Stimulated activated CD8-positive, alpha-beta memory T cell treated with anti-CD3 and anti-CD28 coated beads, Interleukin-4, amount 100 ng/mL, for 24 hours (primary cell): ENCODE measurements around the gene UPK3A.
"Not testable (repeated sequence)": the region's sequence is repeated elsewhere in the genome, so short reads cannot be mapped to it uniquely, and the experiment has no call there.

Source experiments
- DNase-seq: peaks from one replicate; pipeline ENCODE4 v3.0.0-alpha.2; 2020; ENCODE audit warnings: low read depth

Gene UPK3A

DNA sequence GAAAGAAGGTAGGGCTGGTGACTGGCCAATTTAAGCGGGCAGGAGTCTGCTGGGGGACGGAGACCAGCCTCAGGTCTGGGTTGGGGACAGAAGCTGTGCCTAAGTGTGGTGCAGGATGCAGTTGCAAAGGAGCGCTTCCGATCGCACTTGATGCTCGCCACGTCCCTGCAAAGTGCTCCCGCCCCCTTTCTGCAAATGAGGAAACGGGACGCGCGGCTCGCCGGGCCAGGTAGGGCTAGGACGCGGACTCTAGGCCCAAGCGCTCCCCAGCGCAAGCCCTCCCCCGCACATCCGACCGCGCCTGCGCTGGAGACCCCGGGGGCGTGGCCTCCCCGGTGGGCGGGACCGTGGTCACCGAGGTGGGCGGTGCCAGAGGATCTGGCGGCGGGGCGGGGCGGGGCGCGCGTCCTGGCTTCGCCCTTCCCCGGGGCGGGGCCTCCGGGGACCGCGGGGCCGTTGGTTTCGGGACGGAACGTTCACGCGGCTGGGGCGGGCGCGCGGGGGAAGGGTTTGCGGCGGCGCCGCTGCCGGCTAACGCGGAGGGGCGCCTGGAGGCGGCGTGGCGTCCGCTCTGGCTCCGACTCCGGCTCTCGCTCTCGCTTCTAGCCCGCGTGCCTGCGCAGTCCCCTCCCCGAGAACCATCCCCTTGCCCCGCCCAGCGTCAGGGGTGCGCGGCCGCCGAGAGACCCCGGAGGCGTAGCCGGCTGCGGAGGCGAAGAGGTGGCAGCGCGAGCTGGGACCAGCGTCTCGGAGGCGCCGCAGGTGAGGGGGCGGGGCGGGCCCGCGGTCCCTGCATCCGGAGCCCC lies 24.9 kb downstream of the UPK3A start, which contains the start of gene FAM118A:
TSS of gene FAM118A (plus strand) at position 513 of the 806 bp plus-strand sequence. CDS start 12,446 bp downstream, outside the sequence.
- DNase-seq, result peak; percentile 95

DNA sequence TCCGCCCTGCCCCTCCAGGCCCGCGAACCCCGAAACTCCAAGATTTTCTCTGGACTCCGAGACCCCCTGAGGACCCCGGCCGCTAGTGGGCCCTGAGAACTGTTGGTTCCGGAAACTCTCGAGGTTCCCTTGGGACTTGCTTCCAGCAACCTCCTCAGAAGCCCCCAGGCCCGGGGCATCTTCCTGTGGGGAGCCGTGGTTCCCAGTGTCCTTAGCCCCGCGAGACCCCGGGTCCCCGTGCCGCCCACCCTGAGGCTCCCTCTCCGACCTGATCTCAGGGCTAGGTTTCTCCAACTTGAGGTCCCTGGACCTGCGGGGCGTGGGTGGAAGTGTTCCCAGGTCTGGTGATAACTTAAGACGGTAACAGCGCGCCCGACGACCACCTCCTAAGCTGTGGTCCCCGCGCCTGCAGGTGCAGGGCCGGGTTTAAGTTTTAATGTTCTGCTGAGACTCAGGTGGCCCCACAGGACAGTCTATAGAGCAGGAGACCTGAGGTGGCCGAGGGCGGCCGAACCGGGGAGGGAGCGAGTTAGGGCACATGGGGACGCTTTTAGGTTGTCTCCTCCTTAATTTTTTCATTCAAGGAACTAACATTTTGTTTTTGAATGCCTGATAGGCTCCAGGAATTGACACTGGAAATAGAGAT lies 25.7 kb downstream of the UPK3A start:
- DNase-seq, result no peak

DNA sequence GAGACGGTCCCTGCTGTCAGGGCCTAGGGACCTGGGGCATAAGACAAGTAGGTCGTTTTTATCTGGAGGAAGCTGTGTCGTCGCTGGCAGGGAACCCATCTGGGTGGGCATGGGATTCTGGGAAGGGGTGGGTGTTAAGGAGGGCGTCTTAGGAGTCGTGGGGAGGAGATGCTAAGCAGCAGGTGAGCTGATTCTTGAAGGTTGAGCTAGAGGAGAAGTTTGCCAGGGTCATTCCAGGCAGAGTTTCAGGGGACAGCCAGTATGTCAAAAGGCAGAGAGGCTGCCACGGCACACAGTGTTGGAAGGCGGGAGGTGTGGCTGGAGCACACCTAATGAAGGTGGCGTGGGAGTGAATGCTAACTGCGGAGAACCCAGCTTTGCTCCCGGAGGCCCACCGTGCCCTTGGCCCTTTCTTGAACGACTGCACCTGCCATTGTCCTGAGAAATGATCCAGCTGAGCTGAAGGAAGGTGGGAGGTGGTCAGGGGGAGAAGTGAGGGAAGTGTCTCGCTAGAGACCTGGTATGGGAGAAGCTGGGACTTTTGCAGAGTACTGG lies 26.3 kb downstream of the UPK3A start:
- no peak for DNase-seq

- no peak for DNase-seq
Measured at GRCh38 chr22:45312415-45312814, 27.7 kb downstream of the UPK3A start.

DNA sequence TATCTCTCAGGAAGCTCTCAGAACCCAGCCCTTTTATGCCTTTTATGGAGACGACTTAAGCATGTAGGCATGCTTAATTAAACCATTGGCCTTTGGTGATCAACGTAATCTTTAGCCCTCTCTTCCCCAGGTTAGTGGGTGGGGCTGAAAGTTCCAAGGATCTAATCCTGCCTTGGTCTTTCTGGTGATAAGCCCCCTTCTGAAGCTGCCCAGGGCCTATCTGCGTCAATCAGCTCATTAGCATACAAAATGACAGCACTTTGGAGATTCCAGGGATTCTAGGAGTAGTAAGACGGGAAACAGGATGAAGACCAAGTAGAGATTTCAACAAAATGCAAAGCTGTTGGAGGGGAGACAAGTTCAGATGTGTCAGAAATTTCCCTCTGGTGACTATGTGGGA lies 28.1 kb downstream of the UPK3A start:
- no peak for DNase-seq

DNA sequence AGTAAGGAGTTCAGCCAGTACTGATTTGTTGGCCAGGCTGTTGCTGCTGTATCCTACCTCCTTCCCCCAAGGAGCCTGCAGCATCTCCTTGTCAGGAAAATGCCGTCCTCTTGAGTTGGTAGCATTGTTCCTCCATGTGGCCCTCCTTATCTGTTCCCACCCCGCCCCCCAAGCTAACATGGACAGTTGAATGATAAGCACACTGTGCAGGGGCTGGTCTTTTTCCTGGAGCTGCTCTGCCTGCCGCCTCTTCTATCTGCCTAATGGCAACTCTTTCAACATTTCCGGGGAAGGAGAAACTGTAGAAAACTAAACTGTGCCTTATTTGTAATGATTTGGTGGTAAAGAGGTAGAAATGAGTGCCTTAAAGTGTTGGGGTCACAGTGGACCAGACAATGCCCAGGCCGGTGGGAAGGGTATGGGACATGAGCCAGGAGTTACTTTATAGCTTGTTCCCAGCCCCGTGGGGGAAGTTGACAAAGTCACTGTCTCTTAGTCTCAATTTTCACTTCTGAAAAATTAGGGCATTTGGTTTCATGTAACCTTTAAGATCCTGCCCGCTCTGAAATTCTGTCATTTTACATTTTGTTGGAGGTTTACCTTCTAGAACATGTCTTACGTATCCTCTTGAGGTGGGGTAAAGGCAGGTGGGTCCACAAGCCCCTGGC lies 29.4 kb downstream of the UPK3A start:
- DNase-seq, result no peak

- no peak for DNase-seq
Measured at GRCh38 chr22:45314786-45315185, 30.0 kb downstream of the UPK3A start.

GRCh38 chr22:45316796-45317526 lies 32.2 kb downstream of the UPK3A start:
- no peak for DNase-seq

- DNase-seq, result no peak
Measured at GRCh38 chr22:45317551-45318167, 32.9 kb downstream of the UPK3A start.

DNA sequence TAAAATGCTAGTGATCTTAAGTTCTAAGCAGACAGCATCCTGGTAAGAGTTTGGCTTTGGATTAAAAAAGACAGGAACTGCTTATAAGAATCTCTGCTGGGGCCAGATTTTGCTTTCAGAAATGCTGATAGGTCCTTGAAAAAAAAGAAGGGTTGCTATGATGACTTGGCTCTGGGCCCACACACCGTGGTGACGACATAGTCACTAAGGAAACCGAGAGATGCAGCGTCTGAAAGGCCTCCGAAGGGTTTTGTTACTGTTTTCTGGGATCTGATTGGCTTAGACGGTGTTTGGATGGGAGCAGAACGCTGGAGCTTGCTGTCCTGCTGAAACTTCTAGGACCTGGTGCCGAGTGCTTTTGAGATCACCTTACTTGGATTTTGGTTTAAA lies 33.4 kb downstream of the UPK3A start:
- DNase-seq, result peak; percentile 71

DNA sequence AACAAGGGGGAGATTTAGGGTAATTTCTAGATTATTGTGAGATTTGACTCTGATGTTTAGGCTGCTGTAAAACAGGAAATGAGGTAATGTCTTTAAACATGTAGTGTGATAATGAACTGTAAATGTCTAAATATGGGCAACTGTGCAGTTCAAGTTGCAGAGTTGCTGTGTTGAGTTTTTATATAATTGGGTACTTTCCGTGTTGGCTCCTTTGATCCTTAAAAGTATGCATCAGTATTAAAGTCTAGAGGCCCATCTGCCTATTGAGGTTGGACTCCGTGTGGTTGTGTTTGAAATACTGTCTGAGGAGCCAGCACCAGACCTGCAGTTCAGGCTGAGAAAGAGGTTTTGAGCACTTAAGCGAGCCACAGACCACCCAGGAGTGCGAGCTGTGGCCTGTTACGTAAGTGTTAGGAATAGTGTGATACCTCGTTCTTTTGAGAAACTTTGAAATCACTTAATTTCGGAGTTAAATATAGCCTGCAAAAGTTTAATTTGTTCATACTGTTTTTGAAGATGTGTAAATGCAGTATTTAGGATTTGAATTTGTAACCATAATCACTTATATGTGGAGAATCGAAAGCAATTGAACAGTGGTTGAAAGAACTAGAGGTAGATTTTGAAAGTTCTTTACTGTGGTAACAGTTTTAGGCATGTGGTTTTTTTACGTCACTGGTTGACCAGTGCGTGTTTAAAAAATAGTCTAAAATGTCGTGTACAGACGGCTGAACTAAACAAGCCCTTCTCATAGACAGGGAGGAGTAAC lies 34.0 kb downstream of the UPK3A start:
- peak; percentile 29 for DNase-seq

- no peak for DNase-seq
Measured at GRCh38 chr22:45319324-45319685, 34.6 kb downstream of the UPK3A start.

DNA sequence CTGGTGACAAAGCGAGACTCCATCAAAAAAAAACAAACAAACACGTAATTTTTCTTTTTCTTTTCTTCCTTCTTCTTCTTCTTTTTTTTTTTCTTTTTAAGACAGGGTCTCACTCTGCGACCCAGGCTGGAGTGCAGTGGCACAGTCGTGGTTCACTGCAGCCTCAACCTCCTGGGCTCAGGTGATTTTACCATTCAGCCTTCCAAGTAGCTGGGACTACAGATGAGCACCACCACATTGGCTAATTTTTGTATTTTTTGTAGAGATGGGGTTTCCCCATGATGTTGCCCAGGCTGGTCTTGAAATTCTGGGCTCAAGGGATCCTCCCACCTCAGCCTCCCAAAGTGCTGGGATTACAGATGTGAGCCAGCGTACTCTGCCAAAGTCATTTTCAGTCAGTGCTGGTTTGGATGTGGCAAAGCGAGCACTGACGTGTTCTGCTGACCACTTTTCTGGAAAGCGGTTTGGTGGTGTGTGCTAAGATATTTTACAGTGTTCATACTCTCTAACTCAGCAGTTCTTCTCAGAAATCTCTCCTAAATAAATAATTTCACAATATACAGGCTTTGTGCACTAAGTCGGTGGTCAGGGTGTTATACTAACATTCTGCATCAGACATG lies 35.7 kb downstream of the UPK3A start:
- DNase-seq, result no peak

DNA sequence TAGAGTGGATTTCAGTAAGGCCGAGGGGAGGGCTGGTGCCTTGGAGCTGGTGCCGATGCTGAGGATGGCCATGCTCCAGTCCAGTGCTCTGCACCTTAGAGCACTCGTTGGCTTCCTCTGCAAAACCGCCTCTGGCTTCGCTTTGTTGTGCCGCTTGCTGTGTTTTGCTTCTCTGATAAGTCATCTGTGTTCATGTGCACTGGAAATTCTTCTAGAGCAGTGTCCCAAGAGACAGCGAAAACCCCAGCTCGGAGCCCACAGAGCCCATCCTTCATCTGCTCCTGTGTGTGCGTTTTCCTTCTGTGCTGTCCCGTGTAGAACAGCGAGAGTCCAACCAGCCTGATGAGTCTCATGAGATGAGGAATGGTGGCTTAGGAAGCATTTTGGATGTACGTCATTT lies 37.1 kb downstream of the UPK3A start:
- no peak for DNase-seq

- no peak for DNase-seq
Measured at GRCh38 chr22:45322873-45323525, 38.2 kb downstream of the UPK3A start.

DNA sequence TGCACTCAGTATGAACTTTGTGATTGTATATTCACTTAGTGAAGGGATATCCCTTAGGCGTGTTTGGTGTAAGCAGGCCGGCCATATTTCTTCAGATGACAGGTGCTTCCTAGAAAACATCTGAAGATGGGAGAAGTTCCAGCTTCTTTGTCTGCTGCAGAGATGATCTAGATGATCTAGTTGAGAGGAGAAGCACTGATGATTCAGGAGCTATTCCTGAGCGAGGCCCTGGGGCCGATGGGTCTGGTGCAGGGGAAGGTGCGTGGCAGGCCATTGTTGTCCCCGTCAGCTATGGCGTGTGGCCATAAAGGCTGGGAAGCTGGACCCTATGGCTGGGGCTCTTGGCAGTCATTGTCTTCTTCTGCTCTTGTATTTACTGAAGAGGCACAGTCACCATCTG lies 38.9 kb downstream of the UPK3A start:
- no peak for DNase-seq

- DNase-seq, result no peak
Measured at GRCh38 chr22:45324311-45324711, 39.6 kb downstream of the UPK3A start.

- DNase-seq, result not testable (repeated sequence)
Measured at GRCh38 chr22:45328261-45328660, 43.5 kb downstream of the UPK3A start.

GRCh38 chr22:45328822-45329529 lies 44.2 kb downstream of the UPK3A start:
- DNase-seq, result no peak
